GM23338 (cell line): ENCODE measurements around the gene EMC6. TPM values are rescaled to one million over a fixed set of nuclear protein-coding genes. Genes with fewer than 3 reads are reported as not detected.

Source experiments
- ATAC-seq: fragments of 200-7000 bp; cut with Tn5 transposase; 3 replicates; pipeline ENCODE4 v1.9.1; 2020
- DNase-seq: peaks from one replicate; pipeline ENCODE4 v3.0.0-alpha.2; 2015; ENCODE audit warnings: low spot score
- H2AFZ ChIP-seq: fragments of 200-600 bp; sonication (generic); 2 replicates; pipeline ENCODE4 v1.8.0; 2016; ENCODE audit warnings: antibody characterized with exemption, mild to moderate bottlenecking, moderate library complexity
- H3F3A ChIP-seq: fragments of 200-600 bp; sonication (generic); replicated peaks from 2 replicates; pipeline ENCODE4 v1.8.0; 2017; ENCODE audit warnings: antibody characterized with exemption, mixed run types, low read depth
- H3K27ac ChIP-seq: fragments of 200-600 bp; sonication (generic); 2 replicates; pipeline ENCODE4 v1.6.1; 2016; ENCODE audit warnings: low read depth
- H3K27me3 ChIP-seq: fragments of 200-600 bp; sonication (generic); 2 replicates; pipeline ENCODE4 v1.8.0; 2016; ENCODE audit warnings: mild to moderate bottlenecking, mixed run types, moderate library complexity; ENCODE audit not compliant: insufficient read depth
- H3K36me3 ChIP-seq: fragments of 200-600 bp; sonication (generic); 2 replicates; pipeline ENCODE4 v1.8.0; 2016; ENCODE audit warnings: mild to moderate bottlenecking; ENCODE audit not compliant: insufficient read depth
- H3K4me1 ChIP-seq: fragments of 200-600 bp; sonication (generic); 2 replicates; pipeline ENCODE4 v1.8.0; 2016; ENCODE audit warnings: mild to moderate bottlenecking, moderate library complexity; ENCODE audit not compliant: insufficient read depth
- H3K4me2 ChIP-seq: fragments of 200-600 bp; sonication (generic); 2 replicates; pipeline ENCODE4 v1.7.1; 2017; ENCODE audit warnings: mixed run types
- H3K4me3 ChIP-seq: fragments of 200-600 bp; sonication (generic); 2 replicates; pipeline ENCODE4 v1.6.1; 2016; ENCODE audit warnings: mixed run types
- H3K79me2 ChIP-seq: fragments of 200-600 bp; sonication (generic); replicated peaks from 2 replicates; pipeline ENCODE4 v1.8.0; 2017; ENCODE audit warnings: mild to moderate bottlenecking; ENCODE audit not compliant: insufficient read depth
- H3K9me2 ChIP-seq: fragments of 200-600 bp; sonication (generic); 2 replicates; pipeline ENCODE4 v1.8.0; 2017; ENCODE audit not compliant: insufficient read depth
- H4K20me1 ChIP-seq: fragments of 200-600 bp; sonication (generic); replicated peaks from 2 replicates; pipeline ENCODE4 v1.8.0; 2017; ENCODE audit warnings: mild to moderate bottlenecking; ENCODE audit not compliant: insufficient read depth
- H3K27ac Mint-ChIP-seq: 2 replicates; pipeline ENCODE4 v1.8.0; 2020; ENCODE audit warnings: inconsistent platforms, mild to moderate bottlenecking, moderate library complexity, mixed read lengths
- H3K27me3 Mint-ChIP-seq: 3 replicates; pipeline ENCODE4 v1.8.0; 2022; ENCODE audit warnings: low read depth, mild to moderate bottlenecking, moderate library complexity, mixed read lengths, inconsistent platforms; ENCODE audit not compliant: insufficient read depth, poor library complexity
- H3K36me3 Mint-ChIP-seq: 3 replicates; pipeline ENCODE4 v1.8.0; 2021; ENCODE audit warnings: low read depth, mild to moderate bottlenecking, inconsistent platforms, moderate library complexity, mixed read lengths
- H3K4me1 Mint-ChIP-seq: 3 replicates; pipeline ENCODE4 v1.8.0; 2020; ENCODE audit warnings: mild to moderate bottlenecking, inconsistent platforms, mixed read lengths
- H3K4me3 Mint-ChIP-seq: 3 replicates; pipeline ENCODE4 v1.8.0; 2021; ENCODE audit warnings: moderate library complexity, mild to moderate bottlenecking, inconsistent platforms, mixed read lengths
- H3K9me3 Mint-ChIP-seq: 3 replicates; pipeline ENCODE4 v1.8.0; 2020; ENCODE audit warnings: moderate library complexity, mild to moderate bottlenecking, inconsistent platforms, mixed read lengths
- ETS1 ChIP-seq: IDR thresholded peaks from 2 replicates; pipeline ENCODE4 v1.6.1; 2016; ENCODE audit warnings: antibody characterized with exemption
- EZH2 ChIP-seq: fragments of 200-600 bp; sonication (generic); IDR thresholded peaks from one replicate; pipeline ENCODE4 v1.8.0; 2017; ENCODE audit warnings: antibody characterized with exemption, mild to moderate bottlenecking, low read depth; ENCODE audit not compliant: unreplicated experiment
- EZH2phosphoT487 ChIP-seq: fragments of 200-600 bp; sonication (generic); IDR thresholded peaks from one replicate; pipeline ENCODE4 v1.8.1; 2018; ENCODE audit warnings: antibody characterized with exemption; ENCODE audit not compliant: unreplicated experiment
- NANOG ChIP-seq: IDR thresholded peaks from 2 replicates; pipeline ENCODE4 v1.6.1; 2016; ENCODE audit warnings: antibody characterized with exemption, borderline replicate concordance
- POLR2AphosphoS5 ChIP-seq: IDR thresholded peaks from 2 replicates; pipeline ENCODE4 v1.6.1; 2016; ENCODE audit warnings: antibody characterized with exemption, low read depth
- REST ChIP-seq: IDR thresholded peaks from one replicate; pipeline ENCODE4 v1.6.1; 2018; ENCODE audit warnings: antibody characterized with exemption; ENCODE audit not compliant: unreplicated experiment
- STAT1 ChIP-seq: IDR thresholded peaks from one replicate; pipeline ENCODE4 v1.6.1; 2016; ENCODE audit warnings: antibody characterized with exemption; ENCODE audit not compliant: unreplicated experiment
- ZNF331 ChIP-seq: fragments of 250-450 bp; sonication (Bioruptor Pico); IDR thresholded peaks from 2 replicates; pipeline ENCODE4 v1.5.0; 2020; ENCODE audit warnings: low read depth, mild to moderate bottlenecking, moderate library complexity
- ZNF462 ChIP-seq: fragments of 250-450 bp; sonication (Bioruptor Pico); IDR thresholded peaks from 2 replicates; pipeline ENCODE4 v1.5.0; 2020; ENCODE audit warnings: mild to moderate bottlenecking, moderate library complexity
- polyA plus RNA-seq: library from polyadenylated mRNA; unstranded; fragments of >200 nt; fragmentation: Nextera tagmentation; extraction: Ambion mirVana; gene quantifications from 2 replicates; pipeline ENCODE4 v1.2.1, GENCODE V29; 2016
- total RNA-seq: library from RNA; depleted of rRNA; stranded (reverse); fragments of >200 nt; shearing (Covaris generic); gene quantifications from 2 replicates; pipeline ENCODE4 v1.2.3, GENCODE V29; 2014
- TF ChIP-seq, protein P1 (sequence below), 2 experiments: fragments of 200-600 bp in 1 of 2; sonication (generic) in 1 of 2; conservative IDR thresholded peaks; 2 replicates each; pipeline versions ENCODE4 v1.5.1 to v1.6.1; 2016 to 2017; ENCODE audit warnings: antibody characterized with exemption in 2 of 2, low read depth in 2 of 2, mild to moderate bottlenecking in 2 of 2, moderate library complexity in 1 of 2

The EMC6 gene
- total and polyA plus RNA-seq, 2 experiments from 2014 or later, result 48.0 to 230 TPM

DNA sequence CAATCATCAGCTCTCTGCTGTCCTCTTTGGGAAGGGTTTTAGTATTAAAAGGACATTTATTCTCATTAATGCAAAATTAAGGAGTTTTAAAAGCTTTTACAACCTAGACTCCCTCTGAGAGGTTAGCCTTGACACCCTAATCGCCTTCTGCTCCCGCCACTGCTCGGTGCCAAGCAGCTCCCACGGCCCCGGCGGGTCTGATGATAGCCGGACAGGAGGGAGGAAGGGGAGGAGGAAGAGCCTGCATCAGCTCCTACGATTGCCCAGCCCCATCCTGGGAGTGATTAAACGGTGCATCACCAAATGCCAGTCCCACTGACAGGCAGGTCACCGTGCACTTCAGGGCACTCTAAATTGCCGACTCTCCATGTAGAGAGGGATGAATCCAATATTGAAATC is 40.8 kb upstream of the EMC6 start:
- Mint-ChIP-seq H3K27me3 (peaks cover 1% of the 10 kb centered on the region), H3K4me1 (no peaks in the 10 kb centered on the region)
- H3K4me3 ChIP-seq, result no peak overlapping the region

More for the DNA sequence above, 40.8 kb upstream of the EMC6 start:
- peaks cover 65% of the 10 kb centered on the region for H3K36me3 Mint-ChIP-seq
- no peaks in the 10 kb centered on the region for H3K27me3 ChIP-seq
- peaks cover 21% of the 10 kb centered on the region for H3K79me2 ChIP-seq
- H4K20me1 ChIP-seq, result peaks cover 10% of the 10 kb centered on the region; the same call in 1 of the 2 replicates
- H3K9me2 ChIP-seq, result no peaks in the 10 kb centered on the region
- no peaks in the 10 kb centered on the region for H3K9me3 Mint-ChIP-seq
- no peak overlapping the region for H3K27ac Mint-ChIP-seq
- no peak overlapping the region for H3K4me3 Mint-ChIP-seq
- ATAC-seq (no peak), DNase-seq (no peak)
- no peak overlapping the region for H3K4me2 ChIP-seq
- no peaks in the 10 kb centered on the region for H3K4me1 ChIP-seq
- no peak overlapping the region for H3K27ac ChIP-seq
- 0 out of 2 replicates have a peak, but pooled peaks cover 9% of the 10 kb centered on the region for H3K36me3 ChIP-seq
- H3F3A ChIP-seq, result no peaks in the 10 kb centered on the region
- H2AFZ ChIP-seq, result no peak overlapping the region
- TF ChIP-seq EZH2 (no peak), ZNF462 (CRISPR knock-in tag) (no peak), ZNF331 (CRISPR knock-in tag) (no peak), REST (no peak), EZH2phosphoT487 (no peak), POLR2AphosphoS5 (no peak), ETS1 (no peak), STAT1 (no peak), NANOG (no peak)
- TF ChIP-seq, protein P1, sequence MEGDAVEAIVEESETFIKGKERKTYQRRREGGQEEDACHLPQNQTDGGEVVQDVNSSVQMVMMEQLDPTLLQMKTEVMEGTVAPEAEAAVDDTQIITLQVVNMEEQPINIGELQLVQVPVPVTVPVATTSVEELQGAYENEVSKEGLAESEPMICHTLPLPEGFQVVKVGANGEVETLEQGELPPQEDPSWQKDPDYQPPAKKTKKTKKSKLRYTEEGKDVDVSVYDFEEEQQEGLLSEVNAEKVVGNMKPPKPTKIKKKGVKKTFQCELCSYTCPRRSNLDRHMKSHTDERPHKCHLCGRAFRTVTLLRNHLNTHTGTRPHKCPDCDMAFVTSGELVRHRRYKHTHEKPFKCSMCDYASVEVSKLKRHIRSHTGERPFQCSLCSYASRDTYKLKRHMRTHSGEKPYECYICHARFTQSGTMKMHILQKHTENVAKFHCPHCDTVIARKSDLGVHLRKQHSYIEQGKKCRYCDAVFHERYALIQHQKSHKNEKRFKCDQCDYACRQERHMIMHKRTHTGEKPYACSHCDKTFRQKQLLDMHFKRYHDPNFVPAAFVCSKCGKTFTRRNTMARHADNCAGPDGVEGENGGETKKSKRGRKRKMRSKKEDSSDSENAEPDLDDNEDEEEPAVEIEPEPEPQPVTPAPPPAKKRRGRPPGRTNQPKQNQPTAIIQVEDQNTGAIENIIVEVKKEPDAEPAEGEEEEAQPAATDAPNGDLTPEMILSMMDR (conservative IDR thresholded peaks at IDR 0.05; ENCODE audit: low read depth in 2 of 2), result no peak
